GM10847 (cell line): ENCODE results near the gene SUPT6H.

Experiments
- POLR2A ChIP-seq: IDR thresholded peaks from 2 replicates; pipeline ENCODE4 v1.6.1; 2011; ENCODE audit not compliant: insufficient read length; ENCODE audit errors: extremely low read depth

Gene SUPT6H

GRCh38 chr17:28685366-28685765, 23.4 kb downstream of the SUPT6H start:
- no peak for TF ChIP-seq POLR2A

DNA sequence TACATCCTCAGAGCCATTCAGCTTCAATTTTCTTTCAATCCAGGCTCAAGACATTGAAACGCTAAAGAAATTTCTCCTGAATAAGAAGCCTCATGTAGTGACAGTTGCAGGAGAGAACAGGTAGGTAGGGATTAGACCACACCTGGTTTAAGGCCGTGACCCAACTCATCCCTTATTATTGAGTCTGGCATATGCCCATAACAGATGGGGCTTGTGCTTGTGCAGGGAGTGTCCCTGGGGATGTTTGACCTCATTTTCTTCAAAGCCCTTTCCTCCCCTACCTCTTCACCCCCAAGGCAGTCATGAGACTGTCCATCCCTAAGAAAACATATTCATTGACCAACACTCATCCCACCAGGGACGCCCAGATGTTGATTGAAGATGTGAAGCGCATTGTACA, 24.3 kb downstream of the SUPT6H start:
- no peak for TF ChIP-seq POLR2A

DNA sequence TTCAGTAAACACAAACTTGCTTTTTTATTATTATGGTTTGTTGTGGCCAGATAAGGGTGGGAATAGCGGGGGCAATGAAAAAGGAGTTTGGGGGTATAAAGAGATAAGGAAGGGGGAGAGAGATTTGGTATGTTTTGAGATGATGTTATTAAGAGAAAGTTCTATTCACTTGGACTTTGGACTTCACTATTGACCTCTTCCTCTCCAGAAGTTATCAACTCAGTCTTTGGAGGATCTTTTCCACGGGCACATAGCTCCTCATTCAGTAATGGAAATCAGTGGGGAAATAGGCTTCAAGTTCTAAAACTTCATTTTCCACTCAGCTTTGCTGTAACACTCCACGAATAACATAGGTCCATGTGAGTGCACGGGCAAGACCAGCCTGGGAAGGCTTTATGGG, 26.5 kb downstream of the SUPT6H start:
- TF ChIP-seq POLR2A, result no peak

GRCh38 chr17:28689011-28689410, 27.0 kb downstream of the SUPT6H start:
- TF ChIP-seq POLR2A, result no peak

GRCh38 chr17:28693869-28694268, 31.9 kb downstream of the SUPT6H start:
- no peak for TF ChIP-seq POLR2A

GRCh38 chr17:28698253-28698941, 36.4 kb downstream of the SUPT6H start:
- no peak for TF ChIP-seq POLR2A

GRCh38 chr17:28700278-28700677, 38.3 kb downstream of the SUPT6H start:
- no peak for TF ChIP-seq POLR2A

DNA sequence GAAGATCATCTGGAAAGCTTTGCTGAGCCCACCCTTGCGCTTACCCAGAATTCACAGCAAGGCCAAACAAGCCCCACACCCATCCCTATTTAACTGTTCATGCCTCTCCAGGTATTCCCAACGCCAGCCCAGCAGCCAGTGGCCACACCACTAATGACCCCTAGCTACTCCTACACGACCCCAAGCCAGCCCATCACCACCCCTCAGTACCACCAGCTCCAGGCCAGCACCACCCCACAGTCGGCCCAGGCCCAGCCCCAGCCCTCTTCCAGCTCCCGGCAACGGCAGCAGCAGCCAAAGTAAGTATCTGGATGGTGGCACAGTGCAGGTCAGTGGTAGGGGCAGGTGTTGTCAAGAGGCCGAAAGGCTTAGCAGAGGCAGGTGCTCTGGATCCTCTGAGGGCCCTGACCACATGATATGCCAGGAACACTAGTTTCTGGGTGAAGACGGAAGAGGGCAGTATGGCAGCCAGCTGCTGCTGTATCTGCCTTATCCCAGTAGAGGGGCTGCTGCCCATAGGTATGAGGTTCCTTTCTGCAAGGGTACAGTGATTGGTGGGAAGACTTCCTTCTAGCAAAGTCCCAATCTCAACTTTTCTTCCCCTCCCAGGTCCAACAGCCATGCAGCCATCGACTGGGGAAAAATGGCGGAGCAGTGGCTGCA, 39.0 kb downstream of the SUPT6H start:
- no peak for TF ChIP-seq POLR2A

DNA sequence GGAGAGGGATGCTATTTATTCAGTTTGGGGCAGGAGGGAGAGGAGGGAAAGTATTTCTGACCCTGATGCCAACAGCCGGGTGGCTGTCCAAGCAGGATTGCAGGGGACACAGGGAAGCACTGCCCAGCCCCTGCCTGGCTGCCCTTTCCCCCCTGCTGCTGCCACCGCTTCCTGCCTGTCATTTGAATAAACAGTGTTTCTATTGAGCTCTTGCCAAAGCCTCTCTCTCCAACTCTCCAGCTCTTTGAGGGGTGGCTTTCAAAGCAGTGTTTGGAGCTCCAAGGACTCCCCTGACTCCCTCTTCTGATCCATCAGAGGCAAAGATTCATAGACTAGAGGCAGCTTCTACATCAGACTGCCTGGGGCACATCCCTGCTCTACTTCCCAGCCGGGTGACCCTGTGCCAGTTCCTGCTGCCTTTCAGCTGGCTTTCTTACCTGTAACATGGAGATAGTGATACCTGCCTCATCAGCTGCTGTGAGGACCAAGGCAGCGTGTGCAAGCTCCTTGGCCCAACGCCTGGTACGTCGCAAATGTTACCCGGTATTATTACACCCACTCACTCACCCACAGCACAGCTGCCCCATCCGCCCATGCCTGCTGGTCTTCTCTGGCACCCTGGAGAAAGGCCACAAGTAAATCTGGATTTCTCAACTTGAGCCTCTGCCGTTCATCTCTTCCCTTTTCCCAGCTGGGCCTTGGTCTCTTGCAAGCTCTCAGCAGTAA, 40.2 kb downstream of the SUPT6H start:
- TF ChIP-seq POLR2A, result no peak

DNA sequence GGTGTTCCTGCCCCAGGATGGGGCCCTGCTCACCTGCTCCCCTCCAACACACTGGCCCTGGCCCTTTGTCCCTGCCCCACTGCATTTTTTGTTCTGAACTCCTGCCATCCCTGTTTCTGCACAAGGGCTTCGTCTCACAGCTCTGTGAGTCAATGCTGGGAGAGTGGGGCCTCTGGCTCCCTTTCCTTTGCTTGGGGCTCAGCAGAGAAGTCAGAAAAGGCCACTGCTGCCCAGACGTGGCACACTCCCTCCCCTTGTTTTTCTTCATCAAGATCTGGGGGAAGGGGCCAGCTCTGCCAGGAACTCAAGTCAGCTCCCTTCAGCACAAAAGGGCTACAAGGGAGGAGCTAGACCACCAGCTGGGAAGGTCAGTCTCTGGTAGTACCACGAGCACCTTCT, 40.7 kb downstream of the SUPT6H start:
- no peak for TF ChIP-seq POLR2A

DNA sequence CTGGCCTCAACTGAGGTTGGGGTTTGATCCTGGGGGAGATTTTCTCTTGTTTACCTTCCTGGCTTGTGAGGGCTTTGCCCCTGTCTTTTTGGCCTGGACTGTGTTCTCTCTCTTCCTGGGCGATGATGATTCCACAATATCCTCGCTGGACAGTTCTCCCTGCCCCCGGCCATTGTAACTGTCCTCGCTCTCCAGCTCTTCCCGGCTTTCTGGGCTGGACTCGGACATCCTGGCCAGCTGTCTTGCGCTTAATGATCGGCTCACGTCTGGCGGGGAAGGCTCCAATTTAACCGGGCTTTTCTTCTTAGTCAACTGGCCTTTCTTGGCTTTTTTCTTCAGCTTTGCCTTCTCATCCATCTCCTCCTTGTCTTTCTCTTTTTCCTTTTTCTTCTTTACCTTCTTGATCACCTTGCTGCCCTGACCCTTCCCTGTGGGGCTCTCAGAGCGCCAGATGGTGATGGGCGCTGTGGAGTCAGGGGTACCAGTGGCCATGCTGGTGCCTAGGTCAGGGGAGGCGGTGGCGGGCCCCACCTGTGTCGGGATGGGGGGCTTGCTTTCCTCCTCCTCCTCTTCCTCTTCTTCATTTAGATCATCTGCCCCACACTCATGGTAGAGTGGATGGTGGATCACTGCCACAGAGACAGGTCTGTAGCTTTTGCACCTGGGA, 41.7 kb downstream of the SUPT6H start:
- no peak for TF ChIP-seq POLR2A

- TF ChIP-seq POLR2A, result no peak
Observed at GRCh38 chr17:28704219-28704858, 42.3 kb downstream of the SUPT6H start.

DNA sequence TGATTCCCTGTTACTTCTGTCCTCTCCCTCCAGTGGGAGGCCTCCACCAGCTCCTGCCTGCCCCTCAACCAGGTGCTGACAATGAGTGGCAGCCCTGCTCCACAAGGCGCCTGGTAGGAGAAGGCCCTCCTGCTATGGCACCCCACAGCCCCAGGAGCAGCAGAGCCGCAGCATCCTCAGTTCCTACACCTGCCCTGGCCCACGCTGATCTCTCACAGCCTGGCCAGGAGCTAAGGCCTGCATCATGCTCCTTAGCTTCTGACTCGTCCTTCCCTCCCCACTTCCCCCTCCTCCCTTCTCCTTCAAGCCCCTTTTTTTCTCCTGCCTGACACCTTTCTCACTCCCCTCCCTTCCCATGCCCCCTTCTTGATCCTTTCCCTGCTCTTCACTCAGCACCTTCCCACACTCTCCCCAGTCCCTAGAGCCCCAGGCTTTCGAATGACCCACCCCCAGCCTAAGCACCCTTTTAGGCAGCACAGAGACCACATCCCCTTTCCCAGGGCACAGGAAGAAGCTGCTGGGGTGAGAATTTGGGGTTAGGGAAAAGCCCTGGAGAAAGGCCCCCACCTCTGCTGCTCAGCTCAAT, 43.2 kb downstream of the SUPT6H start:
- TF ChIP-seq POLR2A, result no peak

GRCh38 chr17:28705728-28706334, 43.8 kb downstream of the SUPT6H start:
- TF ChIP-seq POLR2A, result no peak
